ENCODE results near the gene PIRT. TPM values are rescaled to one million over a fixed set of nuclear protein-coding genes. Genes with fewer than 3 reads are reported as not detected.

The PIRT gene
- not detected for total RNA-seq
- polyA plus RNA-seq = not detected
- long read RNA-seq, donor 1 = 0 reads
- long read RNA-seq, donor 2 = 0 reads
- long read RNA-seq, donor 3 = 0 reads

GRCh38 chr17:10837921-10838320, at the start of gene PIRT:
Gene PIRT (minus strand): TSS chr17:10838087. CDS start chr17:10825645, 12,442 bp downstream.
- H3K27me3 ChIP-seq = peaks cover 0 to 10% (median 0%) of the 10 kb centered on the region in 9 donors
- DNase-seq (no peak), ATAC-seq (no peak)
- H3K4me3 ChIP-seq = no peak within 1 kb of the TSS
- H3K9me3 ChIP-seq = no peaks in the 10 kb centered on the region
- intact Hi-C loops (cut with DNase I) = loop anchor here in 1 of 10 donors (5.0 kb wide), 1 partner anchor 81 kb away; no protein-coding TSS in a partner anchor
- H3K36me3 ChIP-seq = no peaks in the 10 kb centered on the region
- 57 to 75% (median 65%) methylated on average over 7 to 8 of the region's 8 CpGs for WGBS, 4 donors
- H3K27ac ChIP-seq = no peak within 1 kb of the TSS
- no peak for TF ChIP-seq CTCF (IDR thresholded peaks at IDR 0.05)
- no peak for TF ChIP-seq POLR2A (IDR thresholded peaks at IDR 0.05)
- no peaks in the 10 kb centered on the region for H3K4me1 ChIP-seq

- no peak for DNase-seq
- WGBS, 4 donors = 16 to 38% (median 26%) methylated on average over 4 of the region's 4 CpGs
- Histone ChIP-seq H3K4me3 (no peak overlapping the region), H3K4me1 (no peaks in the 10 kb centered on the region), H3K27ac (no peak overlapping the region), H3K9me3 (peaks cover 0 to 10% (median 0%) of the 10 kb centered on the region in 12 donors), H3K27me3 (peaks cover 0 to 40% (median 0%) of the 10 kb centered on the region in 9 donors), H3K36me3 (no peaks in the 10 kb centered on the region)
- intact Hi-C loops (cut with DNase I) = no loop called here
- TF ChIP-seq POLR2A (IDR thresholded peaks at IDR 0.05) (no peak), CTCF (IDR thresholded peaks at IDR 0.05) (no peak)
- ATAC-seq = no peak
These were observed 44.1 kb upstream of the PIRT start for GRCh38 chr17:10881959-10882358.

- peak in 8 of 12 donors; percentile 18 to 53 (median 36) for TF ChIP-seq CTCF (IDR thresholded peaks at IDR 0.05)
- TF ChIP-seq POLR2A (IDR thresholded peaks at IDR 0.05) = no peak
- WGBS, 4 donors = 7 to 12% (median 9%) methylated on average over 9 of the region's 9 CpGs
- DNase-seq (peak in 3 of 5 donors; percentile 20 to 66 (median 28)), ATAC-seq (no peak)
- H3K4me3 ChIP-seq = no peak overlapping the region
- no peaks in the 10 kb centered on the region for H3K36me3 ChIP-seq
- intact Hi-C loops (cut with DNase I) = loop anchor here (2.0 to 10.0 kb wide), 12 partner anchors 248 to 1108 kb away; no protein-coding TSS in a partner anchor
- H3K9me3 ChIP-seq = peaks cover 0 to 5% (median 0%) of the 10 kb centered on the region in 12 donors
- H3K27me3 ChIP-seq = peaks cover 0 to 41% (median 0%) of the 10 kb centered on the region in 9 donors
- no peak overlapping the region for H3K27ac ChIP-seq
- H3K4me1 ChIP-seq = no peaks in the 10 kb centered on the region
These were observed 41.4 kb upstream of the PIRT start for GRCh38 chr17:10879190-10879836.

GRCh38 chr17:10875984-10876555, 38.2 kb upstream of the PIRT start:
- Histone ChIP-seq H3K27ac (no peak overlapping the region), H3K27me3 (peaks cover 0 to 30% (median 0%) of the 10 kb centered on the region in 9 donors), H3K4me3 (no peak overlapping the region), H3K36me3 (no peaks in the 10 kb centered on the region), H3K4me1 (no peaks in the 10 kb centered on the region), H3K9me3 (no peaks in the 10 kb centered on the region)
- intact Hi-C loops (cut with DNase I) = loop anchor here (2.0 to 10.0 kb wide), 12 partner anchors 251 to 1111 kb away; no protein-coding TSS in a partner anchor
- no peak for TF ChIP-seq POLR2A (IDR thresholded peaks at IDR 0.05)
- TF ChIP-seq CTCF (IDR thresholded peaks at IDR 0.05) = peak; percentile 53 to 74 (median 66)
- 2 to 3% (median 3%) methylated on average over 7 of the region's 7 CpGs for WGBS, 4 donors
- ATAC-seq (peak in 1 of 4 donors; percentile 41), DNase-seq (peak in 3 of 5 donors; percentile 13 to 41 (median 18))

Data from heart left ventricle (tissue), 16 donors.